HL-60/S4 (cell line): ENCODE results near the gene GPSM1.

Source experiments
- in situ Hi-C: fragments of 300-500 bp; cut with MboI; formaldehyde crosslinking; loops from 2 replicates; pipeline ENCODE4 v1.14.3; 2022; ENCODE audit warnings: low sequenced_read_pairs

The GPSM1 gene

DNA sequence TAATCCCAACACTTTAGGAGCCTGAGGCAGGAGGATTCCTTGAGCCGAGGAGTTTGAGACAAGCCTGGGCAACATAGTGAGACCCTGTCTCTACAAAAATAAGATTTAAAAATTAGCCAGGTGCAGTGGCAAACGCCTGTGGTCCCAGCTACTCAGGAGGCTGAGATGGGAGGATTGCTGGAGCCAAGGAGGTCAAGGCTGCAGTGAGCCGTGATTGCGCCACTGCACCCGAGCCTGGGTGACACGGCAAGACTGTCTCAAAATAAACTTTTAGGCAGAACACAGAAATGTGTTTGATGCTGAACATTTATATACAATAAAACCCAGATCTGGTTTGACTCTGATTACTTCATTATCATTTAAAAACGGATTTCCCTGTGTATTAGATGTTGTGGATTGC is 78.1 kb downstream of the GPSM1 start:
- in situ Hi-C loops, result loop anchor here (5.0 kb wide), 1 partner anchor 68 kb away; no protein-coding TSS in a partner anchor

DNA sequence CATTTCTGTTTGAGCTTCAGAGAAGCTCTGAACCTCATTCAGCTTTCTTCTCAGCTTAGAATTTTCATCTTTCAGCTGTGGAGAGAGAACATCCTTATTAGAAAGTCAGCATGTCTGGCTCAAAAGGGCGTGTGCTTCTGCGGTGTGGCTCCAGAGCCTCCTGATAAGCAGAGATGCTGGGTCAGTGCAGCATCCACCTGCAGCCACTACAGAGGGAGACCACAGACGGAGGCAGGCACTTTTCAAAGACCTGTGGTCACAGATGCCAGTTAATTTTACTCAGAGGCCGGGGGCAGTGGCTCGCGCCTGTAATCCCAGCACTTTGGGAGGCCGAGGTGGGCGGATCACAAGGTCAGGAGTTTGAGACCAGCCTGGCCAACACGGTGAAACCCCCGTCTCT is 78.6 kb downstream of the GPSM1 start:
- in situ Hi-C loops, result loop anchor here (5.0 kb wide), 1 partner anchor 69 kb away; no protein-coding TSS in a partner anchor

DNA sequence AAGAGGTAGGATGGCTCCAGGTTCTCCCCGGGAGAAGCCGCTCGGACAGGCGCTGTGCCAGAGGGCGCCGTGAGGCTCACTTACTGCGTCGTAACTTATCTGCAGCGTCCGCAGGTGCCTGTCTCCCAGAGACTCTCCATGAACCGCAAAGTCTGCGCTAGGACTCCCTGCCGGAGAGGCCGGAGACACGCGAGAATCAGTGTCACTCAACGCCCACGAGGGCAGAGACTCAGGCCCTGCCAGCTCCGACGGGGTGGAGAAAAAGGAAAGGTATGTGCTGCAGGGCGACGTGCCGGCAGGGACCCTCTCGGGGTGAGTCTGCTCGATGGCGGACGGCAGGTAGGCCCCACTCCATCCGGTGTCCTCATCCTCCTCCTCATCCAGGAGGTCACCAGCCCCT is 79.7 kb downstream of the GPSM1 start:
- in situ Hi-C loops, result loop anchor here (5.0 kb wide), 1 partner anchor 70 kb away; no protein-coding TSS in a partner anchor

DNA sequence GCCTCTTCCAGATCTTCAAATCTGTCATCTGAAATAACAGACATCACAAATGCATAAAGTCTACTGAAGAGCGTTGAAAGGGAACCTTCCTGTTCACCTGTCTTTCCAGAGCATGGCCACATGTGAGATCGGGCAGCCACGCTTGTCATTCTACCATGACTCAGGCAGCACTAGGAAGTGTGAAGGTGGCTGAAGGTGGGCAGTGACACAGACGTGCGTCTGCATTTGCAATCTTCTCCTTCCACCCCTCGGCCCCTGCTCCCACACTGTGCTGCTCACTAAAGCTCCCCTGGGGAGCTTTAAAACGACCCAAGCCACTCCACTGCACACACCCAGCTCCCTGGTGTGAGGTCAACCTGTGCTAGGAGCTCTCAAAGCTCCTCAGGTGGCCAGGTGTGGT is 80.6 kb downstream of the GPSM1 start:
- in situ Hi-C loops, result loop anchor here (5.0 kb wide), 1 partner anchor 71 kb away; no protein-coding TSS in a partner anchor
